Activated CD8-positive, alpha-beta memory T cell treated with anti-CD3 and anti-CD28 coated beads, Interleukin-2, amount 10 ng/mL, durations not matched to agents 7 days and 5 days (primary cell): ENCODE measurements around the gene SPEG. TPM values are rescaled to one million over a fixed set of nuclear protein-coding genes. Genes with fewer than 3 reads are reported as not detected.

Source experiments
- ATAC-seq: fragments of 150-1000 bp; cut with Tn5 transposase; one replicate; pipeline ENCODE4 v1.10.0; 2021; ENCODE audit warnings: moderate library complexity
- CTCF ChIA-PET: fragments of 350-600 bp; sonication (Branson Sonifier 250); formaldehyde crosslinking; loops from one replicate; lab custom pipeline; 2021; ENCODE audit warnings: antibody characterized with exemption; lab: Charles Lee
- DNase-seq: peaks from one replicate; pipeline ENCODE4 v3.0.0-alpha.2; 2020
- H3K27ac Mint-ChIP-seq: one replicate; pipeline ENCODE4 v1.8.0; 2021; ENCODE audit warnings: mild to moderate bottlenecking, mixed read lengths
- H3K27me3 Mint-ChIP-seq: one replicate; pipeline ENCODE4 v1.8.0; 2021; ENCODE audit warnings: mixed read lengths
- H3K36me3 Mint-ChIP-seq: one replicate; pipeline ENCODE4 v1.8.0; 2021; ENCODE audit warnings: mild to moderate bottlenecking, mixed read lengths
- H3K4me1 Mint-ChIP-seq: one replicate; pipeline ENCODE4 v1.8.0; 2021; ENCODE audit warnings: mixed read lengths
- H3K4me3 Mint-ChIP-seq: one replicate; pipeline ENCODE4 v1.8.0; 2021; ENCODE audit warnings: mild to moderate bottlenecking, moderate library complexity, mixed read lengths
- H3K9me3 Mint-ChIP-seq: one replicate; pipeline ENCODE4 v1.8.0; 2022; ENCODE audit warnings: low read depth, mixed read lengths
- total RNA-seq, 2 experiments: library from RNA; stranded (reverse); gene quantifications; one replicate each; pipeline ENCODE4 v1.2.3, GENCODE V29; 2021

The SPEG gene
- total RNA-seq, 2 experiments from 2014 or later: 0.52 to 1.3 TPM

DNA sequence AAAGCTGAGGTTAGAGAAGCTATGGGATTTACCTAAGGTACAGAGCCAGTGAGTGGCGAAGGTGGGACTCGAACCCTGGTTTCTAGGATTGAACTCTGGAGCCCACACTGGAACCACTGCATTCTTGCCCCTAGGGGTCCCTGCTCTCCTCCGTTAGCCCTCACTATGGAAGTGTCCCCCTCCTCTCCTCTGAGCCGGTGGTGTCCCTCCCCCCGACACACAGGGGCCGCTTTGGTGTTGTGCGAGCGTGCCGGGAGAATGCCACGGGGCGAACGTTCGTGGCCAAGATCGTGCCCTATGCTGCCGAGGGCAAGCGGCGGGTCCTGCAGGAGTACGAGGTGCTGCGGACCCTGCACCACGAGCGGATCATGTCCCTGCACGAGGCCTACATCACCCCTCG, 55.5 kb downstream of the SPEG start:
- Mint-ChIP-seq H3K4me3 (no peak overlapping the region), H3K9me3 (no peaks in the 10 kb centered on the region), H3K4me1 (no peaks in the 10 kb centered on the region), H3K36me3 (no peaks in the 10 kb centered on the region), H3K27ac (no peak overlapping the region), H3K27me3 (peaks cover 40% of the 10 kb centered on the region)
- DNase-seq (no peak), ATAC-seq (no peak)
- CTCF ChIA-PET: interaction anchor here (1.7 kb wide), 1 partner anchor 40 kb away, joined by 7 read pairs; no protein-coding TSS in a partner anchor

- Mint-ChIP-seq H3K4me3 (no peak overlapping the region), H3K9me3 (no peaks in the 10 kb centered on the region), H3K4me1 (no peaks in the 10 kb centered on the region), H3K27me3 (peaks cover 40% of the 10 kb centered on the region), H3K36me3 (no peaks in the 10 kb centered on the region), H3K27ac (no peak overlapping the region)
- ATAC-seq (no peak), DNase-seq (no peak)
- CTCF ChIA-PET: interaction anchor here (1.7 kb wide), 1 partner anchor 39 kb away, joined by 7 read pairs; no protein-coding TSS in a partner anchor
Measured at GRCh38 chr2:219490600-219491130, 56.0 kb downstream of the SPEG start.

- CTCF ChIA-PET: interaction anchor here (1.7 to 8.6 kb wide), 2 partner anchors 38 to 51 kb away, joined by 7 to 73 read pairs; partner anchors contain the start of genes CHPF and TMEM198
- DNase-seq: no peak
- no peak for ATAC-seq
- Mint-ChIP-seq H3K36me3 (no peaks in the 10 kb centered on the region), H3K27ac (no peak overlapping the region), H3K27me3 (peaks cover 40% of the 10 kb centered on the region), H3K4me1 (no peaks in the 10 kb centered on the region), H3K4me3 (no peak overlapping the region), H3K9me3 (no peaks in the 10 kb centered on the region)
Measured at GRCh38 chr2:219491278-219491963, 56.8 kb downstream of the SPEG start.

DNA sequence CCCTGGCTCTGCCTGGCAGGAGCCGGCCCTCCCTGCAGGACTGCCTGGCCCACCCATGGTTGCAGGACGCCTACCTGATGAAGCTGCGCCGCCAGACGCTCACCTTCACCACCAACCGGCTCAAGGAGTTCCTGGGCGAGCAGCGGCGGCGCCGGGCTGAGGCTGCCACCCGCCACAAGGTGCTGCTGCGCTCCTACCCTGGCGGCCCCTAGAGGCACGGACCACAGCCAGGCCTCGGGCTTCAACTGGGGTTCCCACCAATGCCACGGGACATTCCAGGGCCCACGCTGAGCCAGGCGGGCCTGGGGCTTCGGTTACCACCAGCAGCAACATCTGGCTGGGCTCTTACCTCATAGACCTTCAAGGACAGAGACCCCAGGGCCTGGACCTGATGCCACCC, 57.9 kb downstream of the SPEG start:
- CTCF ChIA-PET: interaction anchor here (0.6 to 8.6 kb wide), 2 partner anchors 18 to 50 kb away, joined by 3 to 73 read pairs; partner anchors contain the start of genes CHPF and TMEM198
- H3K9me3 Mint-ChIP-seq: no peaks in the 10 kb centered on the region
- DNase-seq: no peak
- no peak overlapping the region for H3K4me3 Mint-ChIP-seq
- H3K4me1 Mint-ChIP-seq: peaks cover 5% of the 10 kb centered on the region
- no peak for ATAC-seq
- H3K27ac Mint-ChIP-seq: no peak overlapping the region
- no peaks in the 10 kb centered on the region for H3K36me3 Mint-ChIP-seq
- H3K27me3 Mint-ChIP-seq: peaks cover 42% of the 10 kb centered on the region

DNA sequence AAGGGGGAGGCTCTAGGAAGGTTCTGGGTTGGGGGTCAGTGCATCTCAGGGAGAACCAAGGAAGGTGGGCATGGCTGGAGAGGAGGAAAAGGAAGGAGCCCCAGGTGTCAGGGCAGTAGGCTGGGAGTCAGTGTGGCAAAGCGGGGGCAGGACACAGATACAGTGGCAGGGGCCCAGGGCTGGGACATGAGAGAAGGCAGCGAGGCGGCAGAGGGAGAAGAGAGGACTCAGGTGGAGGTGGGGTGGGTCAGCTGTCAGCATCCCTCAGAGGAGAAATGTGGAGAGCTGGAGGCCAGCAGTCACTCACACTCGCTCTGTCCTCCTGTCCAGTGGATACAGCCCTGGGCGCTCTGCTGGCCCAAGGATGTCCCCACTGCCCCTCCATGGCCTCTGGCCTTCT, 58.4 kb downstream of the SPEG start:
- Mint-ChIP-seq H3K9me3 (no peaks in the 10 kb centered on the region), H3K4me3 (no peak overlapping the region), H3K27ac (no peak overlapping the region), H3K4me1 (peaks cover 7% of the 10 kb centered on the region), H3K36me3 (no peaks in the 10 kb centered on the region), H3K27me3 (peaks cover 40% of the 10 kb centered on the region)
- DNase-seq (no peak), ATAC-seq (no peak)
- CTCF ChIA-PET: interaction anchor here (0.6 to 8.6 kb wide), 3 partner anchors 19 to 49 kb away, joined by 3 to 149 read pairs (median 73); partner anchors contain the start of genes CHPF and TMEM198

DNA sequence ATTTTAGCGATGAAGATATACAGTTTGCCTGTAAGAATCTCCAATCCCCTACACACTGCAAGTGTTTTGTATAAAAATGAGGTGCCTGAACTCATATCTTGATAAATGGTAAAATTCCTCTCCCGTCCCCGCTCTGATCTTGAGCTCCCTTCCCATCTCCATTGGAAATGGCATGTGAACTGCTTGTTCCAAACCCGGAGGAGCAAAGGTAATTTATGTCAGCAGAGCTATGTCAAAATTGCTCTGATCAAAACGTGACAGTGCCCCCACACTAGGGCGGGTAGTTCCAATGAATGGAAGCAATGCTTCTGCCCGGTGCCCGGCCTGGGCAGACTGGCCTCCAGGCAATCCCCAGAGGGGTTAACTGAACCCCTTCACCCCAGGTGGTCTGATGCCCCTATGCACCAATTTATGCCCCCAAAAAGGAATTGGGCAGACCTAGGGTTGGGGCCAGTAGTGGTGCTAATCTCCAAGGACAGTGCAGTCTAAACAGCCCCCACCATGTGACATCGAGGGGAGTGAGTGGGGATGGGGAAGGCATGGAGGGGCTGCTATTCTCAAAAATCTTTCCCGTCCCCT, 60.4 kb downstream of the SPEG start:
- no peak overlapping the region for H3K4me3 Mint-ChIP-seq
- no peaks in the 10 kb centered on the region for H3K36me3 Mint-ChIP-seq
- H3K9me3 Mint-ChIP-seq: no peaks in the 10 kb centered on the region
- DNase-seq: no peak
- peaks cover 40% of the 10 kb centered on the region for H3K27me3 Mint-ChIP-seq
- peaks cover 23% of the 10 kb centered on the region for H3K4me1 Mint-ChIP-seq
- H3K27ac Mint-ChIP-seq: no peak overlapping the region
- ATAC-seq: no peak
- CTCF ChIA-PET: interaction anchor here (0.7 to 8.6 kb wide), 24 partner anchors 9 to 618 kb away, joined by 3 to 149 read pairs (median 4); partner anchors contain the start of genes CHPF, SPEG and TMEM198

DNA sequence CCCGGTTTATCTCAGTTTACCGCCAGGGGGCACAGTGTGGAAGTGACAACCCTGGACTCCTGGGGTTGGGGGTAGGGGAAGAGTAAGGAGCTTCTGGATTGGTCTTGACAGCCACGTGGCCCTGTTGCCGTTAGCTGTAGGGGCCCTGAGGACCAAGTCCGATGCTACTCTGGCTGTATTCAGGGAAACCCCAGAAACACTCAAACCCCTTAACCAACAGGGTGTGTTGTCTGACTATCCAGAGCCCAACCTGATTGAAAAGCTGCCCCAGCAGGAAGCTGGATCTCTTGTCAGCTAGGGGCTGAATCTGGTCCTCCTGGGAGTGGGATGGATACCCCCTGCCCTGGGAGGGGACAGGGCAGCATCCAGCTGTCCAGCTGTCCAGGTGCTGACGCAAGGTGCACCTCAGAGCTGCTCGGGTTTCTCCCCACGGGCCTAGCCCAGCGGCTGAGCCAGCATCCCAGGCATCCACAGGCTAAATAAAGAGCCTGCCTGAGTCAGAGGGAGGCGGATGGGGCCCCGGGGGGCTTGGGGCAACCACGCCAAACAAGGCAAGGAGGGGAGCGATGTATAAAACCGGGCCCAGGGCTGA, 61.0 kb downstream of the SPEG start:
- H3K4me1 Mint-ChIP-seq: peaks cover 27% of the 10 kb centered on the region
- H3K27ac Mint-ChIP-seq: no peak overlapping the region
- H3K27me3 Mint-ChIP-seq: peaks cover 40% of the 10 kb centered on the region
- no peak for ATAC-seq
- H3K36me3 Mint-ChIP-seq: no peaks in the 10 kb centered on the region
- peak; percentile 68 for DNase-seq
- CTCF ChIA-PET: interaction anchor here (0.6 to 8.6 kb wide), 25 partner anchors 10 to 619 kb away, joined by 3 to 149 read pairs (median 4); partner anchors contain the start of genes CHPF, SPEG, STK11IP and TMEM198
- no peak overlapping the region for H3K4me3 Mint-ChIP-seq
- no peaks in the 10 kb centered on the region for H3K9me3 Mint-ChIP-seq

- Mint-ChIP-seq H3K36me3 (no peaks in the 10 kb centered on the region), H3K27ac (no peak overlapping the region), H3K27me3 (peaks cover 40% of the 10 kb centered on the region)
Measured at GRCh38 chr2:219496247-219496824, 61.7 kb downstream of the SPEG start.

GRCh38 chr2:219496825-219497494, 62.3 kb downstream of the SPEG start:
- Mint-ChIP-seq H3K27me3 (peaks cover 40% of the 10 kb centered on the region), H3K36me3 (no peaks in the 10 kb centered on the region), H3K27ac (no peak overlapping the region), H3K4me3 (peak overlapping the region; percentile 87), H3K4me1 (peaks cover 31% of the 10 kb centered on the region), H3K9me3 (no peaks in the 10 kb centered on the region)
- ATAC-seq (no peak), DNase-seq (no peak)
- CTCF ChIA-PET: interaction anchor here (1.4 to 8.6 kb wide), 7 partner anchors 11 to 63 kb away, joined by 3 to 149 read pairs (median 14); partner anchors contain the start of genes CHPF, SPEG and TMEM198

More at GRCh38 chr2:219496247-219496824, 61.7 kb downstream of the SPEG start:
- Mint-ChIP-seq H3K4me3 (no peak overlapping the region), H3K9me3 (no peaks in the 10 kb centered on the region), H3K4me1 (peaks cover 29% of the 10 kb centered on the region)
- CTCF ChIA-PET: interaction anchor here (0.7 to 8.6 kb wide), 18 partner anchors 10 to 620 kb away, joined by 3 to 149 read pairs (median 6); partner anchors contain the start of genes CHPF, SPEG, STK11IP and TMEM198
- ATAC-seq (no peak), DNase-seq (no peak)

DNA sequence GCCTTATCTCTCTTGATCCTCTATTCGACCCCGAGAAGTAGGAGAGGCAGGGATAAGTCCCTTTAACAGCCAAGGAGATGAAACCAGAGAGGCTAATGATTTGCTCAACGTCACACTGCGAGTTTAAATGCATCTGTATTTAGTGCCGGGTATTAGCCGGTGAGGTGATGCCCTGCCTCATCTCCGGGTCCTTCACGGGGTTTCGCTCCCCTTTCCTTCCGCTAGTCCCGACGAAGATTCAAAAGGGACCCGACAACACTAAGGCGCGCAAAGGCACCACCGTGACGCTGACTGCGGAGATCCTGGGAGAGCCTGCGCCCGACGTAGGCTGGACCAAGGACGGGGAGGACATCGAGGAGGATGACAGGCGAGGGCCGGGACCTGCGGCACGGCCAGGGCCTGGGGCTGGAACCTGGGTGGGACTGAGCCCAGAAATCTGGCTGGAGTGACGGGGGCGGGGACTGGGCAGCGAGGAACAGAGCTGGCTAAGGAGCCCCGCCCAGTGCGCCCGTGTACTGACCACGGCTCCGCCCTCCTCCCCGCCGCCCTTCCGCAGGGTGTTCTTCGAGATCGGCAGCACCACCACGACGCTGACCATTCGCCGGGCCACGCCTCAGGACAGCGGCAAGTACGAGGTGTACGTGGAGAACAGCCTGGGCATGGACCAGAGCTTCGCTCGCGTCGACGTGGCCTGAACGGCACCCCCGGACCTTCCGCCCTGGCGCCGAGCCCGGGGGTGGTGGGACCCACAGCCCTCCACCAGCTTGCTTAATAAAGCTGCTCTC, 63.0 kb downstream of the SPEG start:
- peaks cover 40% of the 10 kb centered on the region for H3K27me3 Mint-ChIP-seq
- CTCF ChIA-PET: interaction anchor here (0.9 to 8.6 kb wide), 10 partner anchors 12 to 621 kb away, joined by 3 to 149 read pairs (median 4); partner anchors contain the start of genes CHPF, SPEG, STK11IP and TMEM198
- ATAC-seq (peak; percentile 20), DNase-seq (peak; percentile 61)
- peak overlapping the region; percentile 87 for H3K4me3 Mint-ChIP-seq
- H3K4me1 Mint-ChIP-seq: peaks cover 31% of the 10 kb centered on the region
- H3K9me3 Mint-ChIP-seq: no peaks in the 10 kb centered on the region
- no peaks in the 10 kb centered on the region for H3K36me3 Mint-ChIP-seq
- H3K27ac Mint-ChIP-seq: no peak overlapping the region

DNA sequence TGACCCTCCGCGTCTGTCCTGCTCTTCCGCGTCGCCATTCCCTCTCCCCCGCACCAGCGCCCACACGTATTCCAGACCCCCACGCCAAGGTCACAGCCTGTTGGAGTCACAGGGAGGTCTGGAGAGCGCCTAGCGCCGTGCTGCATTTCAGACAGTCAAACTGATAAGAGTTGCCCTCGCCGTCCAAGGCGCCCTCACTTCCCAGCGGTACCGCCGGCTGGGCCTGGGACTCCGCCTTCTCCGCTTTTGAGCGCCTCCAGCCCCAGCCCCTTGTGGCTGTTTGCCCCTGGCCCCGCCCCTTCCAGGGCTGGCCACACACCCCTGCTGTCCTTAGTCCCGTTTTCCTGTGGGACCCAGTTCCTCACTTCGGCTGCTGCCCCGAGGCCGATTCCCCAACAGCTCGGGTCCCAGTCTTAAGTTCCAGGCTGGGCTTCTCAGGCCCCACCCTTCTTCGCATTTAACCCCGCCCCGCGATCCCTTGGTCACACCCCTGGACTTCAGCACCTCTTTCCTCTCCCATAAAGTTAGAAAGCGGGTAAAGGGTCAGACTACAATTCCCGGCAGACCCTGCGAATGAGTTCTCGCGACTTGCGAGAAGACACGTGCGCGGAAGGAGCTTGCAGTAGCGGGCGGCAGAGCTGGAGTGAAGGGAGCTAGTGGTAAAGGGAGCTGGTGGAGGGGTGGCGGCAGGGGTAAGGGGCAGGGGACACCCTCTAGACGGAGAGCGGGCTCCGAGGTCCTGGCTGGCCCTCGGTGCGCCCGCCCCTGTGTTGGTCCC, 63.8 kb downstream of the SPEG start, which contains the start of gene GMPPA:
GMPPA (plus strand) TSS at position 612 of the 778 bp plus-strand sequence. CDS start 1,085 bp downstream, outside the sequence.
- Mint-ChIP-seq H3K27ac (peak within 1 kb of the TSS; percentile 78), H3K36me3 (no peaks in the 10 kb centered on the region), H3K9me3 (no peaks in the 10 kb centered on the region), H3K4me1 (peaks cover 31% of the 10 kb centered on the region), H3K27me3 (peaks cover 40% of the 10 kb centered on the region), H3K4me3 (peak within 1 kb of the TSS; percentile 87)
- CTCF ChIA-PET: interaction anchor here (0.6 to 8.6 kb wide), 13 partner anchors 11 to 622 kb away, joined by 3 to 149 read pairs (median 4); partner anchors contain the start of genes CHPF, STK11IP and TMEM198
- ATAC-seq (peak; percentile 94), DNase-seq (peak; percentile 98)
